Trophoblast cell (in vitro differentiated cells and primary cell): Measurements from ENCODE around the gene MUC13.
"Not testable (repeated sequence)": the region's sequence is repeated elsewhere in the genome, so short reads cannot be mapped to it uniquely, and the experiment has no call there.

ENCODE experiments used
- DNase-seq, 2 donors: peaks; one replicate each; pipeline ENCODE4 v3.0.0-alpha.2; 2016
- H2AFZ ChIP-seq: 2 replicates; pipeline ENCODE4 v1.6.1; 2013; ENCODE audit warnings: low read length, moderate library complexity, mild to moderate bottlenecking; ENCODE audit not compliant: insufficient read depth, poor library complexity
- H2AK5ac ChIP-seq: 2 replicates; pipeline ENCODE4 v1.6.1; 2013; ENCODE audit warnings: mild to moderate bottlenecking, low read length
- H2BK120ac ChIP-seq: 2 replicates; pipeline ENCODE4 v1.6.1; 2013; ENCODE audit warnings: low read length, mild to moderate bottlenecking, moderate library complexity; ENCODE audit not compliant: insufficient read depth, poor library complexity
- H2BK12ac ChIP-seq: 2 replicates; pipeline ENCODE4 v1.6.1; 2013; ENCODE audit warnings: mild to moderate bottlenecking, low read length, moderate library complexity
- H2BK5ac ChIP-seq: 2 replicates; pipeline ENCODE4 v1.6.1; 2013; ENCODE audit warnings: low read length, low read depth, moderate library complexity, mild to moderate bottlenecking; ENCODE audit not compliant: poor library complexity
- H3K14ac ChIP-seq: 2 replicates; pipeline ENCODE4 v1.6.1; 2013; ENCODE audit warnings: mild to moderate bottlenecking, low read length
- H3K18ac ChIP-seq: 2 replicates; pipeline ENCODE4 v1.6.1; 2013; ENCODE audit warnings: mild to moderate bottlenecking, low read length
- H3K23ac ChIP-seq: 2 replicates; pipeline ENCODE4 v1.6.1; 2013; ENCODE audit warnings: low read length
- H3K27ac ChIP-seq: 2 replicates; pipeline ENCODE4 v1.5.1; 2013; ENCODE audit warnings: low read depth, mild to moderate bottlenecking, inconsistent platforms, low read length, moderate library complexity
- H3K27me3 ChIP-seq: 2 replicates; pipeline ENCODE4 v1.6.1; 2013; ENCODE audit warnings: inconsistent platforms, mild to moderate bottlenecking, low read length, moderate library complexity; ENCODE audit not compliant: insufficient read depth
- H3K36me3 ChIP-seq, 2 experiments: 1 replicate in 1 of 2; 2 replicates in 1 of 2; pipeline ENCODE4 v1.6.1; 2013; ENCODE audit warnings: low read length in 2 of 2, mild to moderate bottlenecking in 2 of 2, moderate library complexity in 1 of 2; ENCODE audit not compliant: insufficient read depth in 2 of 2, control insufficient read depth in 1 of 2
- H3K4ac ChIP-seq: 2 replicates; pipeline ENCODE4 v1.6.1; 2013; ENCODE audit warnings: low read depth, mild to moderate bottlenecking, low read length, moderate library complexity
- H3K4me1 ChIP-seq, 2 experiments: 1 replicate in 1 of 2; 2 replicates in 1 of 2; pipeline ENCODE4 v1.6.1; 2013; ENCODE audit warnings: low read length in 2 of 2, mild to moderate bottlenecking in 2 of 2, moderate library complexity in 1 of 2; ENCODE audit not compliant: insufficient read depth in 2 of 2, control insufficient read depth in 1 of 2
- H3K4me2 ChIP-seq: 2 replicates; pipeline ENCODE4 v1.6.1; 2013; ENCODE audit warnings: inconsistent platforms, mild to moderate bottlenecking, low read length, moderate library complexity
- H3K4me3 ChIP-seq: 2 replicates; pipeline ENCODE4 v1.5.1; 2013; ENCODE audit warnings: mild to moderate bottlenecking, low read depth, low read length, inconsistent platforms
- H3K79me1 ChIP-seq: one replicate; pipeline ENCODE4 v1.6.1; 2013; ENCODE audit warnings: low read length
- H3K79me2 ChIP-seq: 2 replicates; pipeline ENCODE4 v1.6.1; 2013; ENCODE audit warnings: low read length, mild to moderate bottlenecking; ENCODE audit not compliant: control insufficient read depth, insufficient read depth, poor library complexity
- H3K9ac ChIP-seq: 2 replicates; pipeline ENCODE4 v1.6.1; 2013; ENCODE audit warnings: mild to moderate bottlenecking, low read length
- H3K9me3 ChIP-seq: 2 replicates; pipeline ENCODE4 v1.6.1; 2013; ENCODE audit warnings: low read depth, mild to moderate bottlenecking, control low read depth, inconsistent platforms, low read length; ENCODE audit not compliant: insufficient read depth
- H4K12ac ChIP-seq: 2 replicates; pipeline ENCODE4 v1.6.1; 2013; ENCODE audit warnings: low read depth, mild to moderate bottlenecking, low read length, moderate library complexity
- H4K8ac ChIP-seq: 2 replicates; pipeline ENCODE4 v1.6.1; 2013; ENCODE audit warnings: low read depth, mild to moderate bottlenecking, low read length, moderate library complexity
- H4K91ac ChIP-seq: one replicate; pipeline ENCODE4 v1.6.1; 2013; ENCODE audit warnings: low read depth, mild to moderate bottlenecking, low read length, moderate library complexity
- WGBS: extraction: QIAGEN DNeasy Blood & Tissue Kit; methylation state at CpG from one replicate; pipeline ENCODE4 v1.1.7; 2013; ENCODE audit warnings: missing lambda C conversion rate; ENCODE audit not compliant: insufficient read length, insufficient coverage; ENCODE audit errors: extremely low coverage; 5-methylcytosine and 5-hydroxymethylcytosine counted together

Gene MUC13

GRCh38 chr3:124960698-124961097, 26.1 kb upstream of the MUC13 start:
- Histone ChIP-seq H3K9ac (no peak overlapping the region), H3K27me3 (no peaks in the 10 kb centered on the region), H3K4ac (no peak overlapping the region), H2AFZ (no peak overlapping the region), H2BK5ac (no peak overlapping the region), H2AK5ac (no peak overlapping the region), H3K14ac (no peak overlapping the region), H3K9me3 (peaks cover 2% of the 10 kb centered on the region), H3K23ac (no peak overlapping the region), H4K8ac (no peak overlapping the region), H3K4me2 (no peak overlapping the region), H4K91ac (no peak overlapping the region), H4K12ac (no peak overlapping the region), H3K27ac (no peak overlapping the region), H3K79me2 (no peaks in the 10 kb centered on the region), H3K36me3 (no peaks in the 10 kb centered on the region), H3K79me1 (no peaks in the 10 kb centered on the region), H3K4me1 (no peaks in the 10 kb centered on the region), H2BK120ac (no peak overlapping the region), H3K4me3 (no peak overlapping the region), H2BK12ac (no peak overlapping the region), H3K18ac (no peak overlapping the region)
- no CpG with 5 or more reads among the region's 5 CpGs for WGBS
- DNase-seq, result no peak

- H3K4me2 ChIP-seq, result no peak overlapping the region
- H3K79me1 ChIP-seq, result no peaks in the 10 kb centered on the region
- no CpG with 5 or more reads among the region's 3 CpGs for WGBS
- no peak overlapping the region for H4K8ac ChIP-seq
- no peak overlapping the region for H4K91ac ChIP-seq
- no peaks in the 10 kb centered on the region for H3K36me3 ChIP-seq
- H3K79me2 ChIP-seq, result no peaks in the 10 kb centered on the region
- H2AK5ac ChIP-seq, result no peak overlapping the region
- no peak overlapping the region for H2BK5ac ChIP-seq
- H3K27me3 ChIP-seq, result no peaks in the 10 kb centered on the region
- H2BK12ac ChIP-seq, result no peak overlapping the region
- H2BK120ac ChIP-seq, result no peak overlapping the region
- no peak overlapping the region for H3K9ac ChIP-seq
- no peak overlapping the region for H3K18ac ChIP-seq
- H2AFZ ChIP-seq, result no peak overlapping the region
- H4K12ac ChIP-seq, result no peak overlapping the region
- no peak for DNase-seq
- no peaks in the 10 kb centered on the region for H3K4me1 ChIP-seq
- H3K4me3 ChIP-seq, result no peak overlapping the region
- H3K23ac ChIP-seq, result no peak overlapping the region
- no peak overlapping the region for H3K4ac ChIP-seq
- no peak overlapping the region for H3K14ac ChIP-seq
- peaks cover 2% of the 10 kb centered on the region for H3K9me3 ChIP-seq
- no peak overlapping the region for H3K27ac ChIP-seq
Measured at GRCh38 chr3:124960105-124960504, 25.6 kb upstream of the MUC13 start.

GRCh38 chr3:124957951-124958350, 23.4 kb upstream of the MUC13 start:
- H2BK120ac ChIP-seq, H3K4me1 ChIP-seq, H3K9me3 ChIP-seq, H3K27ac ChIP-seq, H3K4me2 ChIP-seq, H2BK12ac ChIP-seq, H4K91ac ChIP-seq, H3K79me1 ChIP-seq, H3K18ac ChIP-seq, H4K12ac ChIP-seq, H3K23ac ChIP-seq, H3K27me3 ChIP-seq, H3K36me3 ChIP-seq, H3K14ac ChIP-seq, H3K4me3 ChIP-seq, H4K8ac ChIP-seq, H3K9ac ChIP-seq, H3K4ac ChIP-seq, H2BK5ac ChIP-seq, H3K79me2 ChIP-seq, H2AFZ ChIP-seq, H2AK5ac ChIP-seq, DNase-seq: not testable (repeated sequence)
- WGBS, result no CpG with 5 or more reads among the region's 4 CpGs

GRCh38 chr3:124952282-124952855, 17.8 kb upstream of the MUC13 start:
- H2AFZ ChIP-seq, result no peak overlapping the region
- H3K27ac ChIP-seq, result no peak overlapping the region
- H3K18ac ChIP-seq, result no peak overlapping the region
- no peak overlapping the region for H3K9ac ChIP-seq
- no peak overlapping the region for H2BK120ac ChIP-seq
- no peak overlapping the region for H3K4ac ChIP-seq
- no peak overlapping the region for H3K4me2 ChIP-seq
- no peak for DNase-seq
- H4K12ac ChIP-seq, result no peak overlapping the region
- H2BK12ac ChIP-seq, result no peak overlapping the region
- H3K4me3 ChIP-seq, result no peak overlapping the region
- no peak overlapping the region for H2BK5ac ChIP-seq
- H3K79me1 ChIP-seq, result no peaks in the 10 kb centered on the region
- H3K27me3 ChIP-seq, result no peaks in the 10 kb centered on the region
- no peaks in the 10 kb centered on the region for H3K9me3 ChIP-seq
- H2AK5ac ChIP-seq, result no peak overlapping the region
- H3K23ac ChIP-seq, result no peak overlapping the region
- H4K91ac ChIP-seq, result no peak overlapping the region
- no CpG with 5 or more reads among the region's 5 CpGs for WGBS
- H4K8ac ChIP-seq, result no peak overlapping the region
- H3K14ac ChIP-seq, result no peak overlapping the region
- H3K79me2 ChIP-seq, result no peaks in the 10 kb centered on the region
- no peaks in the 10 kb centered on the region for H3K4me1 ChIP-seq
- no peaks in the 10 kb centered on the region for H3K36me3 ChIP-seq
